Calu3 (cell line): ENCODE results near the gene SRR. TPM values are rescaled to one million over a fixed set of nuclear protein-coding genes. Genes with fewer than 3 reads are reported as not detected.

Experiments used
- BruUV-seq: library from RNA; stranded (reverse); fragments of 400-500 nt; replicated peaks from 2 replicates; lab custom pipeline; 2021; lab: Mats Ljungman, UMichigan
- CTCF ChIA-PET: fragments of 300-600 bp; sonication (Branson Sonifier 250); formaldehyde crosslinking; loops from one replicate; lab custom pipeline; 2022; ENCODE audit warnings: antibody characterized with exemption; lab: Charles Lee
- DNase-seq: peaks from one replicate; pipeline ENCODE4 v3.0.0; 2022
- H3K27ac Mint-ChIP-seq: one replicate; pipeline ENCODE4 v1.8.0; 2022; ENCODE audit warnings: mixed read lengths; ENCODE audit not compliant: unreplicated experiment
- H3K27me3 Mint-ChIP-seq: one replicate; pipeline ENCODE4 v1.8.0; 2022; ENCODE audit warnings: mixed read lengths; ENCODE audit not compliant: unreplicated experiment
- H3K36me3 Mint-ChIP-seq: one replicate; pipeline ENCODE4 v1.8.0; 2022; ENCODE audit warnings: mild to moderate bottlenecking, moderate library complexity, mixed read lengths; ENCODE audit not compliant: insufficient read depth, unreplicated experiment
- H3K4me1 Mint-ChIP-seq: one replicate; pipeline ENCODE4 v1.8.0; 2022; ENCODE audit warnings: mild to moderate bottlenecking, low read depth, mixed read lengths; ENCODE audit not compliant: unreplicated experiment
- H3K4me3 Mint-ChIP-seq: one replicate; pipeline ENCODE4 v1.8.0; 2022; ENCODE audit warnings: mild to moderate bottlenecking, low read depth, moderate library complexity, mixed read lengths; ENCODE audit not compliant: unreplicated experiment
- H3K9me3 Mint-ChIP-seq: one replicate; pipeline ENCODE4 v1.8.0; 2022; ENCODE audit warnings: low read depth, mixed read lengths; ENCODE audit not compliant: unreplicated experiment
- CTCF ChIP-seq: fragments of 200-600 bp; IDR thresholded peaks from one replicate; pipeline ENCODE4 v1.8.0; 2022; ENCODE audit warnings: antibody characterized with exemption; ENCODE audit not compliant: unreplicated experiment
- intact Hi-C: fragments of 100-400 bp; cut with micrococcal nuclease; formaldehyde crosslinking; loops from one replicate; pipeline ENCODE4 v1.10.0; 2022; ENCODE audit not compliant: unreplicated experiment
- total RNA-seq: library from RNA; stranded (reverse); gene quantifications from 2 replicates; pipeline ENCODE4 v1.2.3, GENCODE V29; 2022

The SRR gene
- total RNA-seq, 1 experiment from 2014 or later = 6.4 TPM

- no TSS peak for BruUV-seq
- TF ChIP-seq CTCF = no peak
- Mint-ChIP-seq H3K27ac (no peak overlapping the region), H3K9me3 (no peaks in the 10 kb centered on the region), H3K4me3 (no peak overlapping the region), H3K36me3 (peaks cover 5% of the 10 kb centered on the region), H3K4me1 (no peaks in the 10 kb centered on the region), H3K27me3 (no peaks in the 10 kb centered on the region)
- CTCF ChIA-PET = no interaction called here
- intact Hi-C loops = no loop called here
- DNase-seq = no peak
These were observed 36.9 kb upstream of the SRR start for GRCh38 chr17:2266865-2267228.

- intact Hi-C loops = no loop called here
- DNase-seq = no peak
- Mint-ChIP-seq H3K9me3 (no peaks in the 10 kb centered on the region), H3K27ac (no peak overlapping the region), H3K27me3 (no peaks in the 10 kb centered on the region), H3K36me3 (peaks cover 5% of the 10 kb centered on the region), H3K4me3 (no peak overlapping the region), H3K4me1 (no peaks in the 10 kb centered on the region)
- CTCF ChIA-PET = interaction anchor here (0.7 kb wide), 1 partner anchor 132 kb away, joined by 5 read pairs; no protein-coding TSS in a partner anchor
- no peak for TF ChIP-seq CTCF
- BruUV-seq = no TSS peak
These were observed 36.4 kb upstream of the SRR start for GRCh38 chr17:2267354-2267753.

- no peak for DNase-seq
- H3K36me3 Mint-ChIP-seq = peaks cover 5% of the 10 kb centered on the region
- no peak overlapping the region for H3K4me3 Mint-ChIP-seq
- H3K27ac Mint-ChIP-seq = no peak overlapping the region
- no peaks in the 10 kb centered on the region for H3K27me3 Mint-ChIP-seq
- no peaks in the 10 kb centered on the region for H3K9me3 Mint-ChIP-seq
- no TSS peak for BruUV-seq
- intact Hi-C loops = no loop called here
- H3K4me1 Mint-ChIP-seq = no peaks in the 10 kb centered on the region
- CTCF ChIA-PET = interaction anchor here (0.5 to 0.6 kb wide), 3 partner anchors 10 to 478 kb away, joined by 3 to 10 read pairs (median 6); no protein-coding TSS in a partner anchor
- TF ChIP-seq CTCF = no peak
These were observed 31.6 kb upstream of the SRR start for GRCh38 chr17:2271985-2272702.

GRCh38 chr17:2274414-2274813 is 29.3 kb upstream of the SRR start:
- Mint-ChIP-seq H3K9me3 (no peaks in the 10 kb centered on the region), H3K27me3 (no peaks in the 10 kb centered on the region), H3K4me3 (no peak overlapping the region), H3K27ac (no peak overlapping the region), H3K36me3 (no peaks in the 10 kb centered on the region), H3K4me1 (no peaks in the 10 kb centered on the region)
- CTCF ChIA-PET = no interaction called here
- intact Hi-C loops = no loop called here
- no TSS peak for BruUV-seq
- DNase-seq = no peak
- no peak for TF ChIP-seq CTCF
